ENCODE data around the gene RNF208.

The RNF208 gene

DNA sequence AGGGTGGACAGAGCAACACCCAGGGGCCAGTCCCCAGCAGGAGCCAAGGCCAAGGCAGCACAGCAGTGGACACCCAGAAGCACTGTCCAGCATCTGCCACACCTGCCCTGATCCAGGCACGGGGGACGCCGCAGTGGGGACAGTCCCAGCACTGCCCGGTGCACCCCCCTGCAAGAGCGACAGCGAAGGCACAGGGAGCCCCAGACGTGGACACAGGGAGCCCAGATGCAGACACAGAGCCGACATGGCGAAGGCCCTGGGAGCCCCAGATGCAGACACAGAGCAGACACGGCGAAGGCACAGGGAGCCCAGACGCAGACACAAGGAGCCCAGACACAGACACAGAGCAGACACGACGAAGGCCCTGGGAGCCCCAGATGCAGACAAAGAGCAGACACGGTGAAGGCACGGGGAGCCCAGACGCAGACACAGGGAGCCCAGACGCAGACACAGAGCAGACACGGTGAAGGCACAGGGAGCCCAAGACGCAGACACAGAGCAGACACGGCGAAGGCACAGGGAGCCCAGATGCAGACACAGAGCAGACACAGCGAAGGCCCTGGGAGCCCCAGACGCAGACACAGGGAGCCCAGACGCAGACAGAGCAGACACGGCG, 38.0 kb downstream of the RNF208 start:
- Histone ChIP-seq H3K9ac (ENCODE audit: low read length) (no peak overlapping the region), H3K9me3 (ENCODE audit: control insufficient read depth, low read length) (no peaks in the 10 kb centered on the region), H2BK15ac (ENCODE audit: low read depth, poor library complexity, severe bottlenecking) (no peak overlapping the region), H3K4ac (ENCODE audit: low read depth in 1 of 2, low read length in 2 of 2) (no peak overlapping the region), H2AFZ (ENCODE audit: low read depth, low read length) (no peak overlapping the region), H2AK5ac (ENCODE audit: low read length, severe bottlenecking) (no peak overlapping the region), H4K8ac (ENCODE audit: low read length) (no peak overlapping the region), H3K23ac (ENCODE audit: low read length in 2 of 2) (no peak overlapping the region), H3K4me2 (ENCODE audit: low read length, poor library complexity, severe bottlenecking) (no peak overlapping the region), H2BK12ac (ENCODE audit: low read length in 2 of 2) (no peak overlapping the region), H3K36me3 (ENCODE audit: control insufficient read depth in 1 of 2, insufficient read depth in 2 of 2, low read depth in 1 of 2, low read length in 2 of 2) (peaks cover 76 to 79% of the 10 kb centered on the region in 2 experiments), H3K27ac (ENCODE audit: low read length, poor library complexity, severe bottlenecking) (no peak overlapping the region), H2BK5ac (ENCODE audit: low read depth, low read length, poor library complexity, severe bottlenecking) (no peak overlapping the region), H4K91ac (ENCODE audit: low read length) (no peak overlapping the region), H3K18ac (ENCODE audit: low read depth in 1 of 2, low read length in 2 of 2) (no peak overlapping the region), H3K4me1 (ENCODE audit: control insufficient read depth, insufficient read depth, low read depth, low read length) (peaks cover 20% of the 10 kb centered on the region), H3K79me1 (replicated peaks; ENCODE audit: low read length, poor library complexity, severe bottlenecking) (peaks cover 49% of the 10 kb centered on the region), H3K27me3 (ENCODE audit: control insufficient read depth in 1 of 2, insufficient read depth in 1 of 2, low read length in 2 of 2) (no peaks in the 10 kb centered on the region), H2BK120ac (ENCODE audit: low read depth, low read length) (no peak overlapping the region), H3K4me3 (ENCODE audit: insufficient read depth in 1 of 2, low read depth in 1 of 2, low read length in 2 of 2) (no peak overlapping the region), H3K14ac (ENCODE audit: low read length in 2 of 2) (no peak overlapping the region)
- no peak for DNase-seq
- 95% methylated on average over 27 of the region's 27 CpGs for WGBS

DNA sequence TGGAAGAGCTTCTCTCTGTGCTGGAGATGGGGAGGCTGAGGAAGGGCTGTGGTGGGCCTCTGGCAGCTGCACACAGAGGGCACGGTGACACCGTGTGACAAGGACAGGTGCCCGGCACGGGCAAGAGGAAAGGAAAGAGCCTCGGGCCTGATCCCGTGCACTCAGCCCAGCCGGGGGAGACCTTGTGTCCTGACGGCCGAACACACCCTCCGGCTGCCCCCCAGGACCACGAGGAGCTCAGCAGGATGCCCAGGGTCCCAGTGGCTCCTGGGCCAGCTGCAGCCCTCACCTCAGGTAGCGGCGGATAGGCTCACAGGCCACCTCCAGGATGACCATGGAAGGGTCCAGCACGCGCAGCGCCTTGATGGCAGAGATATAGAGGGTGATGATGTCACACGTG, 39.2 kb downstream of the RNF208 start:
- H3K4ac ChIP-seq (ENCODE audit: low read depth in 1 of 2, low read length in 2 of 2) = no peak overlapping the region
- WGBS = 95% methylated on average over 17 of the region's 17 CpGs
- no peak overlapping the region for H2BK120ac ChIP-seq (ENCODE audit: low read depth, low read length)
- H3K27me3 ChIP-seq (ENCODE audit: control insufficient read depth in 1 of 2, insufficient read depth in 1 of 2, low read length in 2 of 2) = no peaks in the 10 kb centered on the region
- H3K4me1 ChIP-seq (ENCODE audit: control insufficient read depth, insufficient read depth, low read depth, low read length) = peaks cover 26% of the 10 kb centered on the region
- no peak overlapping the region for H3K18ac ChIP-seq (ENCODE audit: low read depth in 1 of 2, low read length in 2 of 2)
- H3K79me1 ChIP-seq (replicated peaks; ENCODE audit: low read length, poor library complexity, severe bottlenecking) = peaks cover 45% of the 10 kb centered on the region
- H3K4me2 ChIP-seq (ENCODE audit: low read length, poor library complexity, severe bottlenecking) = no peak overlapping the region
- H3K4me3 ChIP-seq (ENCODE audit: insufficient read depth in 1 of 2, low read depth in 1 of 2, low read length in 2 of 2) = no peak overlapping the region
- H2BK12ac ChIP-seq (ENCODE audit: low read length in 2 of 2) = no peak overlapping the region
- no peak overlapping the region for H2AFZ ChIP-seq (ENCODE audit: low read depth, low read length)
- DNase-seq = no peak
- no peak overlapping the region for H3K27ac ChIP-seq (ENCODE audit: low read length, poor library complexity, severe bottlenecking)
- H2AK5ac ChIP-seq (ENCODE audit: low read length, severe bottlenecking) = no peak overlapping the region
- no peak overlapping the region for H3K14ac ChIP-seq (ENCODE audit: low read length in 2 of 2)
- no peak overlapping the region for H2BK5ac ChIP-seq (ENCODE audit: low read depth, low read length, poor library complexity, severe bottlenecking)
- H2BK15ac ChIP-seq (ENCODE audit: low read depth, poor library complexity, severe bottlenecking) = no peak overlapping the region
- H4K91ac ChIP-seq (ENCODE audit: low read length) = no peak overlapping the region
- H3K9ac ChIP-seq (ENCODE audit: low read length) = no peak overlapping the region
- H3K9me3 ChIP-seq (ENCODE audit: control insufficient read depth, low read length) = no peaks in the 10 kb centered on the region
- H3K36me3 ChIP-seq (ENCODE audit: control insufficient read depth in 1 of 2, insufficient read depth in 2 of 2, low read depth in 1 of 2, low read length in 2 of 2) = peaks cover 76 to 91% of the 10 kb centered on the region in 2 experiments
- no peak overlapping the region for H3K23ac ChIP-seq (ENCODE audit: low read length in 2 of 2)
- H4K8ac ChIP-seq (ENCODE audit: low read length) = no peak overlapping the region

DNA sequence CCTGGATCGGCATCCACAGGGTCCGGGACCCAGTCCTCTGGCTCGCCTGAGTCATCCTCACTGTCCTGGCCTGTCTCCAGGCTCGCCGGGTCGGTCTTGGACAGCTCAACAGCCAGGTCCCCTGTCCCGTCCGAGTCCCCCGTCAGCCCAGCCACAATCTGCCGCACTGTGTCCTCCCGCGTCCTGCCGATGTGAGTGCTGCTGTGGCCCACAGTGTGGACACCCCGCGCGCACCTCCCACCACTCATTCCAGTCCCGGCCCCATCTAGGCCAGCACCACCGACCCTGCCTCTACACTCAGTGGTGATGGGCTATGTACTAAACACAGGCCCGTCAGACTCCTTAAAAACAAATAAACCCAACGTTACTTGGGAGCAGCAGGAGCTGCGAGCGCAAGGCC, 40.4 kb downstream of the RNF208 start:
- no peak overlapping the region for H3K4ac ChIP-seq (ENCODE audit: low read depth in 1 of 2, low read length in 2 of 2)
- H3K9ac ChIP-seq (ENCODE audit: low read length) = no peak overlapping the region
- H3K79me1 ChIP-seq (replicated peaks; ENCODE audit: low read length, poor library complexity, severe bottlenecking) = peaks cover 36% of the 10 kb centered on the region
- H4K8ac ChIP-seq (ENCODE audit: low read length) = no peak overlapping the region
- H2AFZ ChIP-seq (ENCODE audit: low read depth, low read length) = no peak overlapping the region
- no peak overlapping the region for H4K91ac ChIP-seq (ENCODE audit: low read length)
- H3K27ac ChIP-seq (ENCODE audit: low read length, poor library complexity, severe bottlenecking) = no peak overlapping the region
- peaks cover 76 to 96% of the 10 kb centered on the region in 2 experiments for H3K36me3 ChIP-seq (ENCODE audit: control insufficient read depth in 1 of 2, insufficient read depth in 2 of 2, low read depth in 1 of 2, low read length in 2 of 2)
- H3K18ac ChIP-seq (ENCODE audit: low read depth in 1 of 2, low read length in 2 of 2) = no peak overlapping the region
- 97% methylated on average over 22 of the region's 22 CpGs for WGBS
- H3K14ac ChIP-seq (ENCODE audit: low read length in 2 of 2) = no peak overlapping the region
- H3K9me3 ChIP-seq (ENCODE audit: control insufficient read depth, low read length) = no peaks in the 10 kb centered on the region
- H2BK5ac ChIP-seq (ENCODE audit: low read depth, low read length, poor library complexity, severe bottlenecking) = no peak overlapping the region
- no peak overlapping the region for H3K4me2 ChIP-seq (ENCODE audit: low read length, poor library complexity, severe bottlenecking)
- H3K4me3 ChIP-seq (ENCODE audit: insufficient read depth in 1 of 2, low read depth in 1 of 2, low read length in 2 of 2) = no peak overlapping the region
- H3K27me3 ChIP-seq (ENCODE audit: control insufficient read depth in 1 of 2, insufficient read depth in 1 of 2, low read length in 2 of 2) = no peaks in the 10 kb centered on the region
- H2BK120ac ChIP-seq (ENCODE audit: low read depth, low read length) = no peak overlapping the region
- no peak overlapping the region for H2BK15ac ChIP-seq (ENCODE audit: low read depth, poor library complexity, severe bottlenecking)
- H2AK5ac ChIP-seq (ENCODE audit: low read length, severe bottlenecking) = no peak overlapping the region
- no peak overlapping the region for H2BK12ac ChIP-seq (ENCODE audit: low read length in 2 of 2)
- H3K4me1 ChIP-seq (ENCODE audit: control insufficient read depth, insufficient read depth, low read depth, low read length) = peaks cover 15% of the 10 kb centered on the region
- DNase-seq = no peak
- H3K23ac ChIP-seq (ENCODE audit: low read length in 2 of 2) = no peak overlapping the region

DNA sequence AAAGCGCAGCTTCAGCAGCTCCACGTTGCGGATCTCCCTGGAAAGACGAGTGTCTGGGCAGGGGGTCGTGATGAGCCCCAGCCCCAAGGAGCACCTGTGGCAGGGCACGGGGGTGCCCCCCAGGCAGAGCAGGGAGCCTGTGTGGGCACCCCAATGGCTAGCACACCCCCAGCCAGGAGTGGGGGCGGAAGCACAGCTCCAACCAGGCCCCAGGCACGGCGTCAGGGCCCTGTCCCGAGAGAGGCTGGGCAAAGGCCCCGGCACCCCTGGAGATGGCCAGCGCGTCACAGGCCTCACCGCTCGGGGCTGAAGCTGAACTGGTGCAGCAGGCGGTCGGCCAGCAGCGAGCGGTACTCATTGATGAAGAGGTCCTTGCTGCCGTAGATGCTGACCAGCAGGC, 41.5 kb downstream of the RNF208 start:
- no peak overlapping the region for H3K14ac ChIP-seq (ENCODE audit: low read length in 2 of 2)
- H3K27me3 ChIP-seq (ENCODE audit: control insufficient read depth in 1 of 2, insufficient read depth in 1 of 2, low read length in 2 of 2) = no peaks in the 10 kb centered on the region
- 98% methylated on average over 20 of the region's 20 CpGs for WGBS
- no peak overlapping the region for H2BK120ac ChIP-seq (ENCODE audit: low read depth, low read length)
- H3K4me1 ChIP-seq (ENCODE audit: control insufficient read depth, insufficient read depth, low read depth, low read length) = peaks cover 7% of the 10 kb centered on the region
- no peaks in the 10 kb centered on the region for H3K9me3 ChIP-seq (ENCODE audit: control insufficient read depth, low read length)
- peaks cover 65 to 88% of the 10 kb centered on the region in 2 experiments for H3K36me3 ChIP-seq (ENCODE audit: control insufficient read depth in 1 of 2, insufficient read depth in 2 of 2, low read depth in 1 of 2, low read length in 2 of 2)
- H4K8ac ChIP-seq (ENCODE audit: low read length) = no peak overlapping the region
- no peak overlapping the region for H3K27ac ChIP-seq (ENCODE audit: low read length, poor library complexity, severe bottlenecking)
- no peak overlapping the region for H3K4me2 ChIP-seq (ENCODE audit: low read length, poor library complexity, severe bottlenecking)
- H3K4ac ChIP-seq (ENCODE audit: low read depth in 1 of 2, low read length in 2 of 2) = no peak overlapping the region
- H2BK5ac ChIP-seq (ENCODE audit: low read depth, low read length, poor library complexity, severe bottlenecking) = no peak overlapping the region
- no peak overlapping the region for H3K4me3 ChIP-seq (ENCODE audit: insufficient read depth in 1 of 2, low read depth in 1 of 2, low read length in 2 of 2)
- no peak overlapping the region for H4K91ac ChIP-seq (ENCODE audit: low read length)
- peaks cover 24% of the 10 kb centered on the region for H3K79me1 ChIP-seq (replicated peaks; ENCODE audit: low read length, poor library complexity, severe bottlenecking)
- no peak overlapping the region for H3K18ac ChIP-seq (ENCODE audit: low read depth in 1 of 2, low read length in 2 of 2)
- no peak overlapping the region for H2AFZ ChIP-seq (ENCODE audit: low read depth, low read length)
- DNase-seq = no peak
- H2BK12ac ChIP-seq (ENCODE audit: low read length in 2 of 2) = no peak overlapping the region
- no peak overlapping the region for H3K9ac ChIP-seq (ENCODE audit: low read length)
- no peak overlapping the region for H3K23ac ChIP-seq (ENCODE audit: low read length in 2 of 2)
- H2BK15ac ChIP-seq (ENCODE audit: low read depth, poor library complexity, severe bottlenecking) = no peak overlapping the region
- H2AK5ac ChIP-seq (ENCODE audit: low read length, severe bottlenecking) = no peak overlapping the region
